HCT116 (cell line): ENCODE measurements around the gene RPL37A. TPM values are rescaled to one million over a fixed set of nuclear protein-coding genes. Genes with fewer than 3 reads are reported as not detected.

ENCODE experiments used
- ATAC-seq: fragments of 200-7000 bp; cut with Tn5 transposase; 2 replicates; pipeline ENCODE4 v1.9.1; 2020; ENCODE audit warnings: mild to moderate bottlenecking, moderate library complexity
- BruUV-seq: library from RNA; stranded (reverse); fragments of 400-500 nt; replicated peaks from 2 replicates; lab custom pipeline; 2021; lab: Mats Ljungman, UMichigan
- CTCF ChIA-PET: fragments of 300-600 bp; sonication (Branson Sonifier 250); formaldehyde crosslinking; loops from one replicate; lab custom pipeline; 2021; ENCODE audit warnings: antibody characterized with exemption; lab: Charles Lee
- POLR2A ChIA-PET: fragments of 300-600, 350-600 bp; sonication (Branson Sonifier 250); formaldehyde crosslinking; loops from one replicate; lab custom pipeline; 2021; ENCODE audit warnings: antibody characterized with exemption; lab: Charles Lee
- RAD21 ChIA-PET, 2 experiments: fragments of 300-600 bp; sonication (Branson Sonifier 250); formaldehyde crosslinking; loops; one replicate each; lab custom pipeline; 2023; ENCODE audit warnings: low total read pairs in 2 of 2; ENCODE audit not compliant: uncharacterized antibody in 2 of 2, unreplicated experiment in 2 of 2, low non-redundant PET in 1 of 2; lab: Charles Lee
- DNase-seq: peaks from one replicate; pipeline ENCODE4 v3.0.0-alpha.2; 2010; ENCODE audit warnings: low read depth, low spot score
- H2AFZ ChIP-seq: fragments of 200-600 bp; shearing (Covaris generic), sonication (generic); 2 replicates; pipeline ENCODE4 v1.6.1; 2017; ENCODE audit warnings: low read depth, mixed run types, mixed read lengths, antibody characterized with exemption, low read length; ENCODE audit not compliant: poor library complexity, severe bottlenecking
- H3K27ac ChIP-seq: 2 replicates; pipeline ENCODE4 v1.5.1; 2012; ENCODE audit warnings: low read depth, low read length
- H3K27me3 ChIP-seq: fragments of 200-600 bp; sonication (generic); 2 replicates; pipeline ENCODE4 v1.6.1; 2016; ENCODE audit warnings: mixed run types, low read length, mixed read lengths; ENCODE audit not compliant: insufficient read depth
- H3K36me3 ChIP-seq, 2 experiments: fragments of 200-500 bp in 1 of 2; fragments of 200-600 bp in 1 of 2; sonication (Bioruptor generic) in 1 of 2; sonication (generic) in 1 of 2; 2 replicates each; pipeline versions ENCODE4 v1.5.1 to v1.6.1; 2014 to 2016; ENCODE audit warnings: low read length in 2 of 2, inconsistent platforms in 1 of 2, mixed read lengths in 1 of 2, mixed run types in 1 of 2; ENCODE audit not compliant: insufficient read depth in 2 of 2, control insufficient read depth in 1 of 2
- H3K4me1 ChIP-seq, 2 experiments: fragments of 200-600 bp in 1 of 2; sonication (generic) in 1 of 2; 2 replicates each; pipeline versions ENCODE4 v1.5.1 to v1.6.1; 2012 to 2017; ENCODE audit warnings: low read length in 2 of 2, inconsistent platforms in 1 of 2, mild to moderate bottlenecking in 1 of 2, mixed read lengths in 1 of 2, mixed run types in 1 of 2, moderate library complexity in 1 of 2; ENCODE audit not compliant: insufficient read depth in 2 of 2, control insufficient read depth in 1 of 2
- H3K4me2 ChIP-seq: fragments of 200-600 bp; sonication (generic); 2 replicates; pipeline ENCODE4 v1.6.1; 2017; ENCODE audit warnings: mixed run types, low read length, mixed read lengths
- H3K4me3 ChIP-seq, 2 experiments: fragments of 200-600 bp in 1 of 2; sonication (generic) in 1 of 2; replicated peaks in 1 of 2; 2 replicates each; pipeline ENCODE4 v1.5.1; 2011 to 2016; ENCODE audit warnings: low read length in 2 of 2, control low read depth in 1 of 2, low read depth in 1 of 2, mild to moderate bottlenecking in 1 of 2, mixed read lengths in 1 of 2, mixed run types in 1 of 2
- H3K79me2 ChIP-seq: fragments of 200-600 bp; sonication (generic); 2 replicates; pipeline ENCODE4 v1.6.1; 2017; ENCODE audit warnings: mild to moderate bottlenecking, mixed run types, low read length, moderate library complexity, mixed read lengths; ENCODE audit not compliant: insufficient read depth
- H3K9ac ChIP-seq: fragments of 200-600 bp; sonication (generic); 2 replicates; pipeline ENCODE4 v1.6.1; 2016; ENCODE audit warnings: low read length, mixed read lengths
- H3K9me2 ChIP-seq: fragments of 200-600 bp; sonication (generic), shearing (Covaris generic); 2 replicates; pipeline ENCODE4 v1.6.1; 2017; ENCODE audit warnings: mixed run types, mild to moderate bottlenecking, moderate library complexity; ENCODE audit not compliant: insufficient read depth
- H3K9me3 ChIP-seq, 2 experiments: fragments of 200-500 bp in 1 of 2; fragments of 200-600 bp in 1 of 2; sonication (Bioruptor generic) in 1 of 2; sonication (generic) in 1 of 2; 2 replicates each; pipeline ENCODE4 v1.6.1; 2014 to 2017; ENCODE audit warnings: low read length in 2 of 2, mixed read lengths in 2 of 2, inconsistent platforms in 1 of 2, low read depth in 1 of 2, mild to moderate bottlenecking in 1 of 2, mixed run types in 1 of 2, moderate library complexity in 1 of 2; ENCODE audit not compliant: control insufficient read depth in 1 of 2, insufficient read depth in 1 of 2
- H4K20me1 ChIP-seq: fragments of 200-600 bp; sonication (generic), shearing (Covaris generic); 2 replicates; pipeline ENCODE4 v1.6.1; 2017; ENCODE audit warnings: mixed run types, mild to moderate bottlenecking, moderate library complexity; ENCODE audit not compliant: insufficient read depth
- EZH2 ChIP-seq: fragments of 200-600 bp; sonication (generic); IDR thresholded peaks from 2 replicates; pipeline ENCODE4 v1.6.1; 2017; ENCODE audit warnings: antibody characterized with exemption, mixed run types
- FOSL1 ChIP-seq: IDR thresholded peaks from 2 replicates; pipeline ENCODE4 v1.6.1; 2012; ENCODE audit warnings: low read depth
- JUND ChIP-seq: IDR thresholded peaks from 2 replicates; pipeline ENCODE4 v1.6.1; 2012
- POLR2A ChIP-seq: IDR thresholded peaks from 2 replicates; pipeline ENCODE4 v1.7.0; 2011; ENCODE audit warnings: borderline replicate concordance; ENCODE audit not compliant: insufficient read depth, insufficient read length; ENCODE audit errors: extremely low read depth
- REST ChIP-seq: IDR thresholded peaks from 2 replicates; pipeline ENCODE4 v1.6.1; 2012; ENCODE audit warnings: low read depth
- SIN3A ChIP-seq: IDR thresholded peaks from 2 replicates; pipeline ENCODE4 v1.6.1; 2012; ENCODE audit warnings: low read depth
- TCF7L2 ChIP-seq: IDR thresholded peaks from 2 replicates; pipeline ENCODE4 v1.7.0; 2011; ENCODE audit warnings: borderline replicate concordance, inconsistent platforms; ENCODE audit not compliant: insufficient read depth, insufficient read length; ENCODE audit errors: extremely low read depth
- ZFX ChIP-seq: fragments of 450-650 bp; IDR thresholded peaks from 2 replicates; pipeline ENCODE4 v1.6.1; 2017
- intact Hi-C: fragments of 100-400 bp; cut with micrococcal nuclease; formaldehyde crosslinking; loops from 2 replicates; pipeline ENCODE4 v1.10.0; 2022
- total RNA-seq: library from RNA; stranded (reverse); gene quantifications from one replicate; pipeline ENCODE4 v1.2.1, GENCODE V29; 2021; ENCODE audit not compliant: unreplicated experiment

The RPL37A gene
- total RNA-seq, 1 experiment from 2014 or later, result 3,018 TPM

GRCh38 chr2:216450346-216450745 is 48.3 kb upstream of the RPL37A start:
- no TSS peak for BruUV-seq
- ChIA-PET CTCF (no interaction called here), RAD21 (no interaction called here), POLR2A (no interaction called here)
- H3K4me1 ChIP-seq, result no peaks in the 10 kb centered on the region
- DNase-seq (no peak), ATAC-seq (no peak)
- no peak overlapping the region for H3K27ac ChIP-seq
- H3K27me3 ChIP-seq, result no peaks in the 10 kb centered on the region
- intact Hi-C loops, result no loop called here
- no peak overlapping the region for H2AFZ ChIP-seq
- TF ChIP-seq SIN3A (no peak), ZFX (no peak), EZH2 (no peak), JUND (no peak)
- H3K4me3 ChIP-seq, result no peak overlapping the region
- H3K79me2 ChIP-seq, result no peaks in the 10 kb centered on the region
- H3K4me2 ChIP-seq, result no peak overlapping the region
- H3K36me3 ChIP-seq, result peaks cover 11 to 16% of the 10 kb centered on the region in 2 experiments; a peak in 3 of 4 replicates
- no peaks in the 10 kb centered on the region for H3K9me2 ChIP-seq
- no peak overlapping the region for H3K9ac ChIP-seq
- no peaks in the 10 kb centered on the region for H4K20me1 ChIP-seq
- 0 out of 4 replicates have a peak, but pooled peaks cover 0 to 3% of the 10 kb centered on the region in 2 experiments for H3K9me3 ChIP-seq

GRCh38 chr2:216450784-216451183 is 47.9 kb upstream of the RPL37A start:
- Histone ChIP-seq H3K79me2 (no peaks in the 10 kb centered on the region), H2AFZ (no peak overlapping the region), H3K4me3 (no peak overlapping the region), H3K36me3 (peaks cover 11 to 16% of the 10 kb centered on the region in 2 experiments; a peak in 3 of 4 replicates), H3K9me2 (no peaks in the 10 kb centered on the region), H3K4me2 (no peak overlapping the region), H4K20me1 (no peaks in the 10 kb centered on the region), H3K4me1 (no peaks in the 10 kb centered on the region), H3K9ac (no peak overlapping the region), H3K9me3 (0 out of 4 replicates have a peak, but pooled peaks cover 0 to 3% of the 10 kb centered on the region in 2 experiments), H3K27ac (no peak overlapping the region), H3K27me3 (no peaks in the 10 kb centered on the region)
- no TSS peak for BruUV-seq
- POLR2A ChIA-PET, result no interaction called here
- TF ChIP-seq FOSL1 (no peak), REST (no peak), POLR2A (no peak), TCF7L2 (no peak), SIN3A (no peak)
- CTCF ChIA-PET, result no interaction called here
- intact Hi-C loops, result no loop called here
- DNase-seq (no peak), ATAC-seq (no peak)
- RAD21 ChIA-PET, result no interaction called here
